Esophagus squamous epithelium (tissue), 5 donors: ENCODE measurements around the gene KDM3B. TPM values are rescaled to one million over a fixed set of nuclear protein-coding genes. Genes with fewer than 3 reads are reported as not detected.
A peak's percentile ranks its signal among the peaks of the same experiment; 100 is the strongest.

Experiments used
- DNase-seq: peaks from one replicate; lab custom pipeline; 2025; lab: John Stamatoyannopoulos, UW
- H3K27ac ChIP-seq, 4 donors: fragments of 200-600 bp; sonication (generic); one replicate each; pipeline ENCODE4 v1.5.1; 2016 to 2019; ENCODE audit warnings: mild to moderate bottlenecking in 1 of 4
- H3K27me3 ChIP-seq, 4 donors: fragments of 200-600 bp; sonication (generic); 1 replicate in 3 of 4; 2 replicates in 1 of 4; pipeline versions ENCODE4 v1.5.1 to v1.6.0; 2017 to 2021; ENCODE audit warnings: antibody characterized with exemption in 1 of 4
- H3K36me3 ChIP-seq, 3 donors: fragments of 200-600 bp; sonication (generic); one replicate each; pipeline ENCODE4 v1.5.1; 2016 to 2019
- H3K4me1 ChIP-seq, 3 donors: fragments of 200-600 bp; sonication (generic); one replicate each; pipeline ENCODE4 v1.5.1; 2017 to 2019
- H3K4me3 ChIP-seq, 4 donors: fragments of 200-600 bp; sonication (generic); 1 replicate in 3 of 4; 2 replicates in 1 of 4; pipeline ENCODE4 v1.5.1; 2016 to 2019; ENCODE audit warnings: mild to moderate bottlenecking in 2 of 4, moderate library complexity in 1 of 4
- H3K9me3 ChIP-seq, 3 donors: fragments of 200-600 bp; sonication (generic); one replicate each; pipeline ENCODE4 v1.5.1; 2016 to 2019
- CTCF ChIP-seq, 6 experiments: fragments of 450-650 bp in 4 of 6; fragments of 200-600 bp in 2 of 6; sonication (generic) in 2 of 6; IDR thresholded peaks; one replicate each; pipeline ENCODE4 v1.5.1; 2016 to 2019; ENCODE audit warnings: antibody characterized with exemption in 6 of 6, mild to moderate bottlenecking in 4 of 6, moderate library complexity in 4 of 6
- POLR2A ChIP-seq, 4 donors: fragments of 450-650 bp; IDR thresholded peaks; one replicate each; pipeline ENCODE4 v1.6.1; 2017; ENCODE audit warnings: antibody characterized with exemption in 4 of 4, mild to moderate bottlenecking in 4 of 4, moderate library complexity in 3 of 4
- WGBS, 2 donors: methylation state at CpG; one replicate each; pipeline ENCODE4 v1.1.5; 2018; 5-methylcytosine and 5-hydroxymethylcytosine counted together
- intact Hi-C: fragments of 100-400 bp; cut with DNase I; formaldehyde crosslinking; loops from one replicate; pipeline ENCODE4 v1.15.0; 2022
- total RNA-seq, 4 donors: library from RNA; depleted of rRNA; stranded (reverse); fragments of >200 nt; gene quantifications; one replicate each; pipeline ENCODE4 v1.1.0, GENCODE V29; 2016
- donor health status: DM: yes; HTN: yes; CAD: no.

KDM3B gene
- total RNA-seq, 4 donors from 2014 or later, result 34.5 to 53.8 (median 36.2) TPM

DNA sequence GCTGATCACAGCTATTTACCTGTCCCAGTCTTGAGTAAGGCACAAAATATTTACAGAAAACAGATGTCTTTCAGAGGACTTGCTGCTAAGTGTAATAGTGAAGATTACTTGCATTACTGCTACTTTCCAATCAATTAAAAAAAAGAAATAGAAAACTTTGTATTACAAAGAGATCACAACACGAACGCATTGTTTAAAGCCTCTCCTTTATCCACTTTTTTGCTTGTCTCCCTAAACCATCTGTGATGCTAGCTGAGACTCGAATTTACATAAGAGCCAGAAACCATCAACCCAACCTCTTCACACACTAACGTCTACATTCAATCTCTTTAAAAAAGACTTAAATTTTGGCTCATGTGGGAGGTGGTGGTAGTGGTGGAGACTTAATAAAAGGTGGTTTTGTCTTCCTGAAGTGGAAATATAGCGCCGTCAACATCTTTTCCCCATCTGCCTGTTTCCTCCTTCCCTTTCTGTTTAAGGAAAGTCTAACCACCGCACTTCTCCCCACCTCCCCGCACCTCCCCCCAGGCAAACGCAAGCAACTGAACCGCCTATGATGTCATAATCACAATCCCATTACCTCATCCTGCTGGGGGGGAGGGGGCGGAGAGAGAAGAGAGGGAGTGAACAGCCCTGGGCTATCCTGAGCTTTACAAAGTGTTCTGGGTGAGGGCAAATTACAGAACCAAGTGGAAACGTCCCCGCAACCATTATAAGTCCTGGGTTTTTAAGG lies 15.4 kb upstream of the KDM3B start:
- no peak for TF ChIP-seq CTCF (IDR thresholded peaks at IDR 0.05)
- TF ChIP-seq POLR2A (IDR thresholded peaks at IDR 0.05), result peak in 1 of 4 donors; percentile 1
- 14 to 20% methylated on average over 11 to 12 of the region's 13 CpGs for WGBS, 2 donors
- Histone ChIP-seq H3K9me3 (no peaks in the 10 kb centered on the region), H3K27me3 (no peaks in the 10 kb centered on the region), H3K27ac (peak overlapping the region; percentile 91 to 99 (median 94)), H3K36me3 (peaks cover 0 to 14% (median 0%) of the 10 kb centered on the region in 3 donors), H3K4me3 (peak overlapping the region; percentile 79 to 97 (median 86)), H3K4me1 (peaks cover 10 to 44% (median 13%) of the 10 kb centered on the region in 3 donors)
- DNase-seq, result no peak
- intact Hi-C loops, result no loop called here

DNA sequence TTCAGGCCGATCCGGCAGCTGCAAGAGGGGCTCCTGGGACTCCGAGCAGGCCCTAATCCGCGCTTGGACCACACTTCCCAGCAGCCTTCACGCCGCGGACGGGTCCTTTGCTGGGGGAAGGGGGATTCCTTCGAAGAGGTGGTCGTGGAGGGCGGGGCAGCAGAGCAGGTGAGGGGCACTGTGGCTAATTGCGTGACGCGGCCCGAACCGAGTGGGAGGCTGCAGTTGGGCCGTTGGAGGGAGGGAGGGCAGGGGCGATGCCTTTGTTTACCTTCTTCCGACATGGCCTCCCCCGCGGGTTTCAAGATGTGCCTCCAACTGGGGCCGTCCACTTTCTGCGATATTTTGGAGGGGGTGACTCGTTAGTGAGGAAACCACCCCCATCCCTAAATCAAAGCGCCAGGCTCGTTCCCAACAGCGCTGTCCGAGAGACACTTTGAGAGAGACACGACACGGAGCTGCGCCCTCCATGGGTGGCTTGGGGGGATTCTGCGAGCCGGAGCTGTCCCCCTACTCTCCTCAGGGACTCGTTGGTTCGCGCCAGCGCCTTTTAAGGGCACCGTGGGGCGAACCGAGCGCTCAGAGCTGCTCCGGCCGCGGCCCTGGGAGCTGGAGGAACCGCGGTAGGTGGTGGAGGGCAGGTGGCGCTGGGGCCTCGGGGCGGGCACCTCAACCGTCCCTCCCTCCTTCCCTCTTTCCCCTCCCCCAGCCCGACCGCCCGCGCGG lies 14.6 kb upstream of the KDM3B start, which contains the start of gene FAM53C:
TSS of gene FAM53C (plus strand) at position 582 of the 726 bp plus-strand sequence. CDS start 3,070 bp downstream, outside the sequence.
- Histone ChIP-seq H3K36me3 (peaks cover 0 to 21% (median 0%) of the 10 kb centered on the region in 3 donors), H3K9me3 (no peaks in the 10 kb centered on the region), H3K27me3 (no peaks in the 10 kb centered on the region), H3K27ac (peak within 1 kb of the TSS; percentile 91 to 99 (median 94)), H3K4me1 (peaks cover 10 to 39% (median 10%) of the 10 kb centered on the region in 3 donors), H3K4me3 (peak within 1 kb of the TSS; percentile 79 to 97 (median 86))
- 0% methylated on average over 1 to 20 of the region's 56 CpGs for WGBS, 2 donors
- intact Hi-C loops, result no loop called here
- peak; percentile 58 for DNase-seq
- TF ChIP-seq CTCF (IDR thresholded peaks at IDR 0.05) (peak in 2 of 6 experiments; percentile 21 to 29), POLR2A (IDR thresholded peaks at IDR 0.05) (peak; percentile 40 to 99 (median 94))

GRCh38 chr5:138338411-138339090 lies 13.9 kb upstream of the KDM3B start:
- Histone ChIP-seq H3K9me3 (no peaks in the 10 kb centered on the region), H3K27ac (peak overlapping the region; percentile 91 to 99 (median 94)), H3K36me3 (peaks cover 0 to 28% (median 0%) of the 10 kb centered on the region in 3 donors), H3K27me3 (no peaks in the 10 kb centered on the region), H3K4me3 (peak overlapping the region; percentile 79 to 97 (median 86)), H3K4me1 (peaks cover 10 to 39% (median 10%) of the 10 kb centered on the region in 3 donors)
- WGBS, 2 donors, result 0% methylated on average over 1 of the region's 22 CpGs
- intact Hi-C loops, result no loop called here
- no peak for DNase-seq
- TF ChIP-seq CTCF (IDR thresholded peaks at IDR 0.05) (no peak), POLR2A (IDR thresholded peaks at IDR 0.05) (no peak)

GRCh38 chr5:138339091-138339456 lies 13.4 kb upstream of the KDM3B start:
- no peak for TF ChIP-seq POLR2A (IDR thresholded peaks at IDR 0.05)
- TF ChIP-seq CTCF (IDR thresholded peaks at IDR 0.05), result no peak
- H3K9me3 ChIP-seq, result no peaks in the 10 kb centered on the region
- no peak for DNase-seq
- H3K36me3 ChIP-seq, result peaks cover 0 to 34% (median 0%) of the 10 kb centered on the region in 3 donors
- peaks cover 10 to 39% (median 10%) of the 10 kb centered on the region in 3 donors for H3K4me1 ChIP-seq
- H3K4me3 ChIP-seq, result peak overlapping the region; percentile 79 to 97 (median 86)
- 0 to 5% methylated on average over 7 of the region's 7 CpGs for WGBS, 2 donors
- peak overlapping the region; percentile 91 to 99 (median 94) for H3K27ac ChIP-seq
- no peaks in the 10 kb centered on the region for H3K27me3 ChIP-seq
- intact Hi-C loops, result no loop called here
